HepG2 (cell line): ENCODE measurements around the gene THOC5. TPM values are rescaled to one million over a fixed set of nuclear protein-coding genes. Genes with fewer than 3 reads are reported as not detected.

ENCODE experiments used
- ATRX ChIP-seq: sonication (generic); formaldehyde crosslinking; IDR thresholded peaks from 2 replicates; pipeline ENCODE4 v1.4.0; 2020; ENCODE audit warnings: missing genetic modification reagents, borderline replicate concordance
- BHLHE40 ChIP-seq: IDR thresholded peaks from 2 replicates; pipeline ENCODE4 v1.6.1; 2011; ENCODE audit warnings: low read length, improper control_type of control experiment
- GLI4 ChIP-seq: sonication (generic); formaldehyde crosslinking; IDR thresholded peaks from 2 replicates; pipeline ENCODE4 v1.5.1; 2020; ENCODE audit warnings: missing genetic modification reagents, mild to moderate bottlenecking, moderate library complexity, borderline replicate concordance
- HNRNPH1 ChIP-seq: fragments of 200-400 bp; formaldehyde crosslinking; optimal IDR thresholded peaks from 2 replicates; pipeline ENCODE3; 2017; ENCODE audit warnings: mild to moderate bottlenecking, low read depth, low read length
- IRF9 ChIP-seq: sonication (generic); formaldehyde crosslinking; IDR thresholded peaks from 2 replicates; pipeline ENCODE4 v1.8.0; 2022; ENCODE audit warnings: missing genetic modification reagents, mild to moderate bottlenecking, borderline replicate concordance
- KMT2B ChIP-seq: IDR thresholded peaks from 2 replicates; pipeline ENCODE4 v1.6.1; 2016; ENCODE audit warnings: missing genetic modification reagents, missing compliant biosample characterization
- MLXIP ChIP-seq: sonication (generic); formaldehyde crosslinking; IDR thresholded peaks from 2 replicates; pipeline ENCODE4 v1.9.0; 2021; ENCODE audit warnings: missing genetic modification reagents, borderline replicate concordance
- SALL2 ChIP-seq: sonication (generic); formaldehyde crosslinking; IDR thresholded peaks from 2 replicates; pipeline ENCODE4 v1.8.1; 2023; ENCODE audit warnings: mild to moderate bottlenecking, missing genetic modification reagents, inconsistent platforms
- SP1 ChIP-seq, 2 experiments: fragments of 450-650 bp in 1 of 2; sonication (generic) in 1 of 2; formaldehyde crosslinking in 1 of 2; IDR thresholded peaks; 2 replicates each; pipeline versions ENCODE4 v1.4.0 to v1.6.1; 2016 to 2020; ENCODE audit warnings: missing genetic modification reagents in 1 of 2
- TFE3 ChIP-seq: IDR thresholded peaks from 2 replicates; pipeline ENCODE4 v1.6.1; 2016
- THAP11 ChIP-seq: IDR thresholded peaks from 2 replicates; pipeline ENCODE4 v1.6.1; 2016; ENCODE audit warnings: missing biosample characterization, missing genetic modification reagents
- ZFP36 ChIP-seq: fragments of 150-350 bp; IDR thresholded peaks from 2 replicates; pipeline ENCODE4 v1.6.1; 2018; ENCODE audit warnings: borderline replicate concordance, low read length, low read depth; ENCODE audit not compliant: partially characterized antibody
- ZFYVE20 ChIP-seq: sonication (generic); formaldehyde crosslinking; IDR thresholded peaks from 2 replicates; pipeline ENCODE4 v1.8.0; 2023; ENCODE audit warnings: low read depth, mild to moderate bottlenecking, moderate library complexity, missing genetic modification reagents, borderline replicate concordance
- ZNF142 ChIP-seq: sonication (generic); formaldehyde crosslinking; IDR thresholded peaks from 2 replicates; pipeline ENCODE4 v1.4.0; 2020; ENCODE audit warnings: missing genetic modification reagents
- ZNF350 ChIP-seq: sonication (generic); formaldehyde crosslinking; IDR thresholded peaks from 2 replicates; pipeline ENCODE4 v1.4.0; 2020; ENCODE audit warnings: mild to moderate bottlenecking, low read depth, missing genetic modification reagents, borderline replicate concordance
- ZNF7 ChIP-seq: IDR thresholded peaks from 2 replicates; pipeline ENCODE4 v1.6.1; 2016; ENCODE audit warnings: missing biosample characterization, missing genetic modification reagents
- ZNF713 ChIP-seq: sonication (generic); formaldehyde crosslinking; IDR thresholded peaks from 2 replicates; pipeline ENCODE4 v1.4.0; 2020; ENCODE audit warnings: mild to moderate bottlenecking, missing genetic modification reagents
- polyA plus RNA-seq, 8 experiments: library from polyadenylated mRNA; depleted of rRNA in 3 of 8; stranded (reverse) in 7 of 8; unstranded in 1 of 8; fragments of >200 nt; fragmentation: Illumina TruSeq in 4 of 8; extraction: Trizol in 4 of 8; gene quantifications; 2 replicates each; pipeline versions ENCODE4 v1.2.1 to v1.2.3, GENCODE V29; 2011 to 2016; ENCODE audit warnings: low read depth in 4 of 8, missing spikeins in 1 of 8, mixed read lengths in 1 of 8; ENCODE audit not compliant: insufficient read depth in 1 of 8
- total RNA-seq, 5 experiments: library from RNA; depleted of rRNA; stranded (reverse); fragments of >200 nt; fragmentation: Illumina TruSeq; extraction: Trizol; gene quantifications; 2 replicates each; pipeline ENCODE4 v1.2.3, GENCODE V29; 2016; ENCODE audit warnings: low read depth in 1 of 5

Gene THOC5
- total and polyA plus RNA-seq, 2 of the 13 experiments (the other 11 are each of a cell fraction or from before 2014, with no cell fraction given), result 45.8 to 46.7 TPM

- TF ChIP-seq ATRX (CRISPR knock-in tag) (no peak), ZNF713 (CRISPR knock-in tag) (no peak), MLXIP (CRISPR knock-in tag) (no peak), ZFP36 (no peak), IRF9 (peak; percentile 74; the same call in 1 of the 2 replicates), ZNF7 (CRISPR knock-in tag) (no peak), SP1 (IDR thresholded peaks at IDR 0.05) (no peak), SP1 (CRISPR knock-in tag; IDR thresholded peaks at IDR 0.05) (peak; percentile 34), BHLHE40 (no peak), ZFYVE20 (CRISPR knock-in tag) (no peak), SALL2 (CRISPR knock-in tag) (no peak), KMT2B (CRISPR knock-in tag) (peak; percentile 91), THAP11 (CRISPR knock-in tag) (peak; percentile 95), ZNF142 (no peak), TFE3 (CRISPR knock-in tag) (no peak), HNRNPH1 (peak; percentile 90), GLI4 (CRISPR knock-in tag) (peak; percentile 40; the same call in 1 of the 2 replicates), ZNF350 (peak; percentile 90; the same call in 1 of the 2 replicates)
These were observed at the start of gene THOC5 (continued) for GRCh38 chr22:29553351-29554224.
